Cortex of kidney (tissue), 1 donor: ENCODE data around the gene CHN2.
"Not testable (repeated sequence)": the region's sequence is repeated elsewhere in the genome, so short reads cannot be mapped to it uniquely, and the experiment has no call there.

ENCODE experiments used
- DNase-seq: peaks from one replicate; lab custom pipeline; 2025; lab: John Stamatoyannopoulos, UW

Gene CHN2

GRCh38 chr7:29189743-29190201, 4.8 kb upstream of the CHN2 start:
- no peak for DNase-seq

- DNase-seq = no peak
These were observed 4.1 kb upstream of the CHN2 start for GRCh38 chr7:29190349-29191045.

DNA sequence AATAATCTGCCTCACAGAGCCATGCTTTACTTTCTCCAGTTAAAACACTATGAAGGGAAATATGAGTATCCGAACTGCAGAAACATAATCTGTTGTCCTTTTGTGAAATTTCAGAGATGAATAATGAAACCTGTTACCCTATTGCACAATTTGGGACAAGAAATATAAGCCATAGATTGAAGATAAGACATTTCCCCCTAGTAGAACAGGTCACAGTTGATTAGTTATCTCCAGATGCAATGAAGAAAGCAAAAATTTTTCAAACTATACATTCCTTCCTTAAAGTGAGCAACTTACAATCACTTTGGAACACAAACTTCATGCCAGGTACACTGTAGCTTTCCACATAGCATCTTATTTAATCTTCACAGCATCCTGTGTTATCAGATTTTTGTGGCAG, 2.3 kb upstream of the CHN2 start:
- DNase-seq = no peak

- no peak for DNase-seq
These were observed 1.8 kb upstream of the CHN2 start for GRCh38 chr7:29192811-29193210.

GRCh38 chr7:29193316-29194205, 1.0 kb upstream of the CHN2 start:
- no peak for DNase-seq

DNA sequence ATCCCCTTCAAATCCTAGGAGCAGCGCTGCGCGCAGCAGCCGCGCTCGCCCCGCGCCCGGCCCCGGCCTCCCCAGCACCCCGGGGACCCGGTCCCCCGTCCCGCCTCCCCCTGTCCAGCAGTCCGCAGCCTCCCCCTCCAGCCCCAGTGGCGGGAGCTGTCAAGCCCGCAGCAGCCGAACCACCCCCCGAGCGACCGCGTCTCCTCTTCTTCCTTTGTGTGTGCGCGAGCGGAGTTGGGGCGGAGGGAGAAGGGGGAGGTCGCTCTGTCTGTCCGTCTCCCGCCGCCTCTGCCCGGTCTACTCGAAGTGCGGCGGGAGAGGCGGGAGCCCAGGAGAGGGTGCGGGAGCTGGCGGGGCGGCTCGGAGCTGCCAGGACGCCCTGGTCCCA, 375 bp upstream of the CHN2 start:
- no peak for DNase-seq

GRCh38 chr7:29196191-29196590, 1.6 kb downstream of the CHN2 start:
- no peak for DNase-seq

DNA sequence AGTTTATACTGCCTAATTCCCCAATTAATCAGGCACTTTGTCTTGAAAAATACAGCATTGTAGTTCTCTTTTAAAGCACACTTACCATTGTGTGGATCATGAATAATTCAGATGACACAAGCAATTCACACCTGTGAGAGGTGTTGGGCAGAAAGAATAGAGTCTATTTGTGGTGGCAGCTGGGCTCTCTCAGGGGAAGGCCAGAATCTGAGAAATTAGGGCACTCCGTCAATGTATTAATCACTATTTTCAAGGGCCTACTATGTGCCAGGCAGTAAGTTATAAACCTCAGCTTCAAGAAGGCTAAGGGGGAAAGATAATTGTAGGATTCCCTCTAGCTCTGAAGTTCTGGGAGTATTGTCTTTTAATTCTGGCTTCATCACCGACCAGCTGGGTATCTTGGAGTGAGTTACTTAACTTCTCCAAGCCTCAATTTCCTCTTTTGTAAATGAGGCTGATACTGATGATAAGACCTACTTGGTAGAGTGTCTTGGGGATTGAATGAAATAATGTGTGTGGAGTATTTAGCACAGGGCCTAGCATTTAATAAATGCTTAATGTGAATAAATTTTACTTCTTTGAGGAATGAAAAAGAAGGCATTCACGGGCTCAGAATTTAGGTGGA, 2.5 kb downstream of the CHN2 start:
- no peak for DNase-seq

DNA sequence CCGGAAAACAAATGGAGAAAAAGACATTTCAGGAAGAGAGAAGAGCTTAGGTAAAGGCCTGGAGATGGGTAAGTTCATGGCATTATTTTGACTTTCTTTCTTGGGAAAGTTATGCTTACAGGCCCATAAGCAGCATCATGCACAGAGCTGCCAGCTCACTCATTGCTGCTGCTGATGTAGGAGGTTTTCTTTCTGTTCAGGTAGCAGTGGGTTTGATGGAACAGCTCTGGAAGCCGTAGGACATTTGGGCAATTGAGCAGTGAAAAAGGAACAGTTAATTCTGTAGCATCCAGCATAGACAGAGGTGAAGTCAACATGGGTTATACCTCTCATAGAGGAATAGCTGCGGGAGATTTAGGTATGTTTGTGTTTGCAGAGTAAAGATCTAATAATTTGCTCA, 3.3 kb downstream of the CHN2 start:
- no peak for DNase-seq

DNA sequence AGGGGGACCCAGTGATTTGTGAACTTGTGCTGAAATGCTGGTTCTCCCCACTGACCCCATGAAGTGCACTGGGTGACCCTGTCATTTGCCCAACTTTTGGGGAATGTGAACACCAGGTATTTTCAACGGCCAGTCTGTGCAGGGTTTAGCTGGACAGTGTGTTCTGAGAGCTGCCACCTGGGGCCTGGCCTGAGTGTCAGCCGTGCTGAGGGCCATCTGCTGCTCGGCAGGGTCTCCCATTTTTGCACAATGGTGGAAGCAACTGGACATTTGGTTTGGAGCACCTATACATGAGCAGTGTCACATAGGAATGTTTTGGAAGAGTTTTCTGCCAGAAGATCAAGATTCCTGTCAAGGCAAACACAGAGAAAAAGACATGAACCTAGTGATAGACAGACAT, 5.2 kb downstream of the CHN2 start:
- DNase-seq = no peak

DNA sequence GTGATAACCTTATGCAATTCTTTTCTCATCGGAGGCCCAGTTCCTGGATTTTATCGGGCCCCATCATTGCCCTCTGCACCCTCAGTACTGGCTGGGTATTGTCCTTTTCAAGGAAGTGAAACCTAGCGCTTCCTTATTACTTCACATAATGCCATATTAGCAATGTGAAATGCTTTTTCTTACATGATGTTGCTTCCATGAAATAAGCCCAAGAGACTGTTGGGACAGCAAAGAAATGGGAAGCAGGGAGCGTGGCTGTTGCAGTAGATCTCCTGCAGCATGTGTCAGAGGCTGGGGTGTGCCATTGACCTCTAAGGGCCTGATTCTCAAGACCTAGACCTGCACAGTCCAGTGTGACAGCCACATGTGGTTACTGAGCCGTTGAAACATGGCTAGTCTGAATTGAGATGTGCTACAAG, 8.1 kb downstream of the CHN2 start:
- no peak for DNase-seq

- no peak for DNase-seq
These were observed 10.1 kb downstream of the CHN2 start for GRCh38 chr7:29204491-29205272.

DNA sequence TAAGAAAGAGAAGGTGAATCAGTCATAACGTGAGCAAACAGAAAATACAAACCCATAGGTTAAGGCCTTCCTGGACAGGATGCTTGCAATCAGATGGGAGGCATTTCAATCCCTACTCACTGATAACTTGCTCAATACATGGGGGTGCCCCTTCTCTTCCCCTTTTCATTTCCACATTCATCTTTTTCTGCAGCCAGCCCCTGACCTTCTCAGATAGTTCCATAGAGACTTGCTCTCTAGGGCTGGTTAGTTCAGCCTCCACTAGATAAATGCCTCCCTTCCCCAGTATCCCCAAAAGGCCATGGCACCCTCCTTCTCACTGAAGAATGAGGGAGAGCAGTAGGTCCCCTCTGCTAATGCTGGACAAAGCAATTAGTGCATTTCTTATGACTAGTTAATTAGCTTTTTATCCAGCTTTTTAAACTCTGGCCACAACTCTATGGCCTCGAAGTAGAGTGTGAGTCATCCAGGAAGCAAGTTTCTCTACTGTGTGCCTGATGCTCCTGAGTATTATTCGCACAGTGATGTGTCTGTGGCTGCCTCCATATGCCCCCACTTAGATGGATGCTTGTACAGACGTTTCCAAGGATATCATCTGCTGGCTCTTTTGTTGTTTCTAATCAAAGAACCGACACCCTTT, 12.7 kb downstream of the CHN2 start:
- DNase-seq = no peak

DNA sequence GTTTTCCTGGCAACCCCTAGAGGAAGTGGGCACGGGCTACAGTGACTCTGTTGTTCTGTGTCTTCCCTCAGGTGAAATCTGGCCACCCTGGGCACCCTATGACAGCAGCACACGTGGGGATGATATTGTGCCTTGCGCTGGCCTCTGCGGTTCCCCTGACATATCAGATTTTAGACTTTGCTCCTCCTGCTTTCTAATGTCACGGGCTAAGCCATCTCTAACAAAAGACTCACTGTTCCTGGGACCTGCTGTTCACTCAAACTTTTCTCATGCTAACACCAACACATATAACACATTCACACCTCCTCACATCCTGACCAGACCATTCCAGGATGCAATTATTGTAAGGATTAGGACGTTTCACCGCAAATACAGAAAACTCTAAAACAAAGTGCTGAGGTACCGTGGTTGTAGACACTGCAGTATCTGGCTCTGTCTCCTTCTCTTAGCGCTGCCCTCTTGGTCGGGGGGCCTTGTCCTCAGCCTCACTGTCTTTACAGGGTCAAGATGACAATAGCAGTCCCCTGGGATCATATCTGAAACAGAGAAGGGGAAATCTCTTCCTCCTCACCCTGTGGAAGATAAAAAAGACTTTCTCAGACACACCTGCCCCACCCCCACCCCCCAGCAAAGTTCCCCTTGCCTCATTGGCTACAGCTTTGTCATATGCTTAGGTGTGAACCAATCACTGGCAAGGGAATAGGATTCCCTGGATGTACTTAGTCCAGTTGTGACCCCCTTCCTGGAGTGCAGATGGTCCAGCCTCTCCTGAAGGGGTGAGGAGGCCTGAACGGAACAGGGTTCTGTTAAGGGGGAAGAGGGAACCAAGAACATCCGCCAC, 14.1 kb downstream of the CHN2 start:
- DNase-seq = no peak

DNA sequence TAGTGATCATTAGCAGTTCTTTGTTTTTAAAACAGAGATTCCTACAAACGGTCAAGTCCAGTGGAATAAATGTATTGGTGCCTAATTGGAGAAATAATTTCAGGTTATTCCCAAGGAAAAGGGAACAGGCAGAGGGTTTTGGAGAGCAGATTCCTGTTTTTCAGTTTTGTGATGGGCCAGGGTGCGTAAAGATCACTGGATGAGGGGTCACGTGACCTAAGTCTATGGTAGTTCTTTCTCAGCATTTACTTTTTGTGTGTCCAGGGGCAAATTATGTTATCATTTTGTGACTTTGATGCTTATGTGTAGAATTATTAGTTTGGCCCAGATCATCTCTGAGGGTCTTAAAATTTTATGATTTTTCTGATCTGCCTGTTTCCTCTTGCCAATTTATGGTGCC, 15.2 kb downstream of the CHN2 start:
- DNase-seq = no peak

DNA sequence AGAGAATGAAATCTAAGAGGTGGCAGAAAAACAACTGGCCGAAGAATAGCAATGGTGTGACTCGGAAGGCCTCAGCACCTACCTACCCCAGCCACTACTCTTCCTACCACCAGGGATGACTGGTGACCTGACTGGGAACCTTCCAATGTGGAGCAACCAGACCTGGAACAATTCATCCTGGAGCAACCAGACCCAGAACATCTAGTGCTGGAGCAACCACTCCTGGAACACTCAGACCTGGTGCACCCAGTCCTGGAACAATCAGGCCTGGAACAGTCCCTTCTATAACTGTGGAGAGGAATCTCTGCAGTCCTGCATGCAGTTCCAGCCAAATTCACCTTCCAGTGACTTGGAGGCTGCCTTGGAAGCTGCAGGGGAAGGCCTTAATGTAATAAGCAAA, 18.2 kb downstream of the CHN2 start:
- not testable (repeated sequence) for DNase-seq

- DNase-seq = no peak
These were observed 19.5 kb downstream of the CHN2 start for GRCh38 chr7:29214056-29214455.

GRCh38 chr7:29214816-29215215, 20.2 kb downstream of the CHN2 start:
- DNase-seq = no peak

- DNase-seq = no peak
These were observed 21.6 kb downstream of the CHN2 start for GRCh38 chr7:29216128-29216527.

DNA sequence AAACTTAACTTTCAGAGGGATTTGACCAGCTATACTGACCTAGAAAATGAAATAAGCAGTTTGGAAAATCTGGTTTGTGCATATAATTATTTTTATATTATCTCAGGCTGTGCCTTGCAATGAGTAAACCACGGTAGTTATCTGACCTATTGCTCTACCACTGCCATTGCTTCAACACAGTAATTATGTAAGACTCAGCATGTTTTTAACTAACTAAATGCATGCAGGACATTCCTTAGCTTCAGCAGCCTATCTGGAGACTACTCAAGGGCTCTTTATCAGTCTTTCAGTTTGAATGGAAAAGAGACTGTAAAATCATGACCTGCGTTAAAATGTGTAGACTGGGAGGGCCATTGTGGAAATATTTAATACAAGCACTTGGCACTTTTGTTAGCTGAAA, 22.5 kb downstream of the CHN2 start:
- no peak for DNase-seq

- DNase-seq = no peak
These were observed 30.2 kb downstream of the CHN2 start for GRCh38 chr7:29224726-29225125.
